ENCODE data around the gene CLRN2. TPM values are rescaled to one million over a fixed set of nuclear protein-coding genes. Genes with fewer than 3 reads are reported as not detected.

CLRN2 gene
- total RNA-seq, 2 experiments from 2014 or later, result not detected

GRCh38 chr4:17491196-17491595 lies 23.8 kb upstream of the CLRN2 start:
- Mint-ChIP-seq H3K9me3 (no peaks in the 10 kb centered on the region), H3K27me3 (no peaks in the 10 kb centered on the region), H3K27ac (no peak overlapping the region), H3K4me1 (peaks cover 5% of the 10 kb centered on the region), H3K36me3 (ENCODE audit: low read depth) (peaks cover 33% of the 10 kb centered on the region), H3K4me3 (no peak overlapping the region)
- ChIA-PET CTCF (interaction anchor here (0.8 to 1.8 kb wide), 2 partner anchors 19 to 318 kb away, joined by 3 to 5 read pairs; no protein-coding TSS in a partner anchor), POLR2A (no interaction called here)
- no peak for DNase-seq

- H3K9me3 Mint-ChIP-seq, result no peaks in the 10 kb centered on the region
- POLR2A ChIA-PET, result no interaction called here
- H3K4me3 Mint-ChIP-seq, result no peak overlapping the region
- H3K36me3 Mint-ChIP-seq (ENCODE audit: low read depth), result peaks cover 28% of the 10 kb centered on the region
- DNase-seq, result no peak
- peaks cover 5% of the 10 kb centered on the region for H3K4me1 Mint-ChIP-seq
- no peak overlapping the region for H3K27ac Mint-ChIP-seq
- no peaks in the 10 kb centered on the region for H3K27me3 Mint-ChIP-seq
- CTCF ChIA-PET, result no interaction called here
Observed at GRCh38 chr4:17492058-17492741, 22.8 kb upstream of the CLRN2 start.

DNA sequence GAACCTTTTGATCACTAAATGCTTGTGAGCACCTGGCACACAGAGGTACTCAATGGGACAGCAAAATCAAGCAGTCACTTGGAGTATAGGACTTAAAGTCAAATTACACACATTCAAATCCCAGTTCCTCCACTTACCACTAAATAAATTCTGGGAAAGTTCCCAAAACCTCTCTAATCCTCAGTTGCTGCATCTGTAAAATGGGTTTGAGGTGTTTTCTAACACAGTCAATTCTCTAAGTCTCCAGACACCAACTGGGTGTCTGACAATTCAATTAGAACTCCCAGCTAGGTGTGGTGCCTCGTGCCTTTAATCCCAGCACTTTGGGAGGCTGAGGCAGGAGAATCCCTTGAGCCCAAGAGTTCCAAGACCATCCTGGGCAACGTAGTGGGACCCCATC lies 22.1 kb upstream of the CLRN2 start:
- H3K4me3 Mint-ChIP-seq, result no peak overlapping the region
- peaks cover 5% of the 10 kb centered on the region for H3K4me1 Mint-ChIP-seq
- no peaks in the 10 kb centered on the region for H3K27me3 Mint-ChIP-seq
- no peaks in the 10 kb centered on the region for H3K9me3 Mint-ChIP-seq
- POLR2A ChIA-PET, result no interaction called here
- H3K27ac Mint-ChIP-seq, result no peak overlapping the region
- H3K36me3 Mint-ChIP-seq (ENCODE audit: low read depth), result peaks cover 28% of the 10 kb centered on the region
- DNase-seq, result no peak
- CTCF ChIA-PET, result interaction anchor here (0.7 kb wide), 1 partner anchor 21 kb away, joined by 3 read pairs; no protein-coding TSS in a partner anchor

GRCh38 chr4:17493619-17494018 lies 21.3 kb upstream of the CLRN2 start:
- Mint-ChIP-seq H3K9me3 (no peaks in the 10 kb centered on the region), H3K27me3 (no peaks in the 10 kb centered on the region), H3K4me1 (peaks cover 5% of the 10 kb centered on the region), H3K4me3 (no peak overlapping the region), H3K27ac (no peak overlapping the region), H3K36me3 (ENCODE audit: low read depth) (peaks cover 31% of the 10 kb centered on the region)
- ChIA-PET CTCF (interaction anchor here (0.7 to 0.9 kb wide), 2 partner anchors 21 to 25 kb away, joined by 3 to 4 read pairs; no protein-coding TSS in a partner anchor), POLR2A (no interaction called here)
- DNase-seq, result no peak

DNA sequence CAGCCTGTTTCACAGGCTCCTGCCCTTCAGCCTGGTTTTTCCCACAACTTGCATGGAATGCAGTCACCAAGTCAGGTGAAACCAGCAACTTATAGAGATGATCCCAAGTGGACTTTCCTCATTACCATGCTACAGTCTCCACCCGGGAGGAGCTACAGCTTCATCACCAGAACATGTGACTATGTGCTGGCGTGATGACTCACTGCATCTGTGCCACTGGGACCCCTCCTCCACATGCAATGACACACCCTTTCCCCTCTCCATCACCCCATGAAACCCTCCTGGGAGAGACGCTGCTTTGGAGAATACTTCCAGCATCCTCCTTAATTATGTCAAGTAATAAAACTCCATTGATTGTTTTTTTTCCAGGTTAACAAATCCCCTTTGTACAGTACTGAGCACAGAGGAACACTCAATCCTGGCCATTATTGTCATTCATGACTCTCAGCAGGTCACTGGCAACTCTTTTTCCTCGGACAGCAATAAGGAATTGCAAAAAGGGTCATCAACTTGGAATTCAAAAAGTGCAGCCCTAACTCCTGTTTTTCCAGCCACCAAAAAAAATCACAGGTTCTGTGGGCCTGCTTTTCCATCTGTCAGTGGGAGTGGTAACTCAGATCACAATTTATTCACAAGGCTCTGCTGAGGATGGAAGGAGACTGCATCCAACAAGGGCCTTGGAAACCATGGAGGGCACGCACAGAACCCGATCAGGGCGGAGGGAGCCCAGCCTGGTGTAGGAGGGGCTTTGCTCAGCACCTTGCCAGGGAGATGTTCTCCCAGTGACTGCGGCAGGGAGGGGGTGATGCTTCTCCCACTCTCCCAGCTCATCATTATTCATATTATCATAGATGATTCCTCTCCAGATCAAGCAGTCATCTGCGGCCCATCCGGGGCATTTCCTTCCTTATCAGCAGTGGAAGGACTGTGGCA lies 20.4 kb upstream of the CLRN2 start:
- no peak overlapping the region for H3K4me3 Mint-ChIP-seq
- no peaks in the 10 kb centered on the region for H3K9me3 Mint-ChIP-seq
- H3K27me3 Mint-ChIP-seq, result no peaks in the 10 kb centered on the region
- peaks cover 30% of the 10 kb centered on the region for H3K36me3 Mint-ChIP-seq (ENCODE audit: low read depth)
- CTCF ChIA-PET, result interaction anchor here (0.9 kb wide), 1 partner anchor 26 kb away, joined by 4 read pairs; no protein-coding TSS in a partner anchor
- H3K4me1 Mint-ChIP-seq, result peaks cover 5% of the 10 kb centered on the region
- H3K27ac Mint-ChIP-seq, result no peak overlapping the region
- no peak for DNase-seq
- POLR2A ChIA-PET, result no interaction called here

DNA sequence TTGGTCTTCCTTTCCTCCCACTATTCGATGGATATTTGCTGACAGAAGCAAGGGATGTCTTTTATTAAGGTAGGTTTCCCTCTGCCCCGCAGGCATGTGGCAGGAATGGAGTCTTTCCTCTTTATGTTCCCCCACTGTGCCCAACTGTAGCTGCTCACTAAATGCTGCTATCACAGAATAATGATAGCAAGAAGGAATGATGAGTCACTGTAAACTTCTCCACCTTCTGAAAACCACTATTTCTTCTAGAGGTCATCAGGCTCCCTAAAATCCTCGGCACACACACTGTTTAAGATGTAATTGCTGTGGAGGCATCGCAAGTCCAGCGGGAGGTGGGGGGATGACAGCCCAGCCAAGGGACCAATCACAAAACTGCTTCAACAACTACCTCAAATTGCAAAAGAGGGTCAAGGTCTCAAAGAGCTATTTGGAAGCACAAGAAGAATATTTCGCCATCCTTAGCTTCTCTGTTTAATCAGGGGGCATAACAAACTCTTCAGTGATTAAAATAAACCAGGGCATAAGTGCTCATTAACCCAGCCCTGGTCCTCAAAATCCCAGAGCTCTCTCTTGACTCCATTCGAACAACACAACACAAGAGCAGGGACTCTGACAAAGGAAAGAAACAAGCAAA lies 17.0 kb upstream of the CLRN2 start:
- peaks cover 37% of the 10 kb centered on the region for H3K36me3 Mint-ChIP-seq (ENCODE audit: low read depth)
- ChIA-PET CTCF (interaction anchor here (1.0 to 1.1 kb wide), 2 partner anchors 12 to 15 kb away, joined by 3 read pairs; no protein-coding TSS in a partner anchor), POLR2A (no interaction called here)
- H3K27me3 Mint-ChIP-seq, result no peaks in the 10 kb centered on the region
- H3K27ac Mint-ChIP-seq, result no peak overlapping the region
- no peak for DNase-seq
- no peaks in the 10 kb centered on the region for H3K9me3 Mint-ChIP-seq
- no peak overlapping the region for H3K4me3 Mint-ChIP-seq
- H3K4me1 Mint-ChIP-seq, result peaks cover 18% of the 10 kb centered on the region

- POLR2A ChIA-PET, result no interaction called here
- CTCF ChIA-PET, result interaction anchor here (1.4 kb wide), 1 partner anchor 136 kb away, joined by 3 read pairs; no protein-coding TSS in a partner anchor
- Mint-ChIP-seq H3K36me3 (ENCODE audit: low read depth) (peaks cover 51% of the 10 kb centered on the region), H3K4me1 (peaks cover 21% of the 10 kb centered on the region), H3K27ac (no peak overlapping the region), H3K9me3 (no peaks in the 10 kb centered on the region), H3K27me3 (no peaks in the 10 kb centered on the region), H3K4me3 (no peak overlapping the region)
- DNase-seq, result no peak
Observed at GRCh38 chr4:17500574-17500973, 14.4 kb upstream of the CLRN2 start.

GRCh38 chr4:17502756-17503155 lies 12.2 kb upstream of the CLRN2 start:
- no peak for DNase-seq
- Mint-ChIP-seq H3K9me3 (no peaks in the 10 kb centered on the region), H3K36me3 (ENCODE audit: low read depth) (peaks cover 60% of the 10 kb centered on the region), H3K4me1 (peaks cover 23% of the 10 kb centered on the region), H3K27me3 (no peaks in the 10 kb centered on the region), H3K27ac (no peak overlapping the region), H3K4me3 (no peak overlapping the region)
- ChIA-PET CTCF (interaction anchor here (2.4 kb wide), 1 partner anchor 9 kb away, joined by 7 read pairs; the partner anchor contains the start of gene QDPR), POLR2A (interaction anchor here (1.2 kb wide), 1 partner anchor 8 kb away, joined by 3 read pairs; no protein-coding TSS in a partner anchor)

DNA sequence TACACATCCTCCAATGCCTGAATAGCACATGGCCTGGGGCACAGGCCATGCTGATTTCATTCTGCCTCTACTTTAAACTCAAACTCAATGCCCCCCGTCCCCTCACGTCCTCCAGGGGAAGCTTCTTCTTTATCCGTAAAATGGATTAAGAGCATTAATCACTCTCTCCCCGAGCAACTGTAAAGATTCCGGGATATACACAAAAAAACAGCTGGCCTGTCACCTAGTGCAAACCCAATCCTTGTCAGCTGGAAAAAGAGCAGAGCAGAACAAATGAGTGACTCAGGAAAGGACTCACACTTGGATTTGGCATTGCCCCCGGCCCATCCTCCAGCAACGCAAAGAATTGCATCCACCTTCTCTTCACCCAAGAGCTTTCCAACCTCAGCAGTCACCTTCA lies 10.9 kb upstream of the CLRN2 start:
- Mint-ChIP-seq H3K27me3 (no peaks in the 10 kb centered on the region), H3K9me3 (no peaks in the 10 kb centered on the region), H3K4me3 (no peak overlapping the region), H3K36me3 (ENCODE audit: low read depth) (peaks cover 56% of the 10 kb centered on the region), H3K4me1 (peaks cover 25% of the 10 kb centered on the region), H3K27ac (no peak overlapping the region)
- no peak for DNase-seq
- POLR2A ChIA-PET, result no interaction called here
- CTCF ChIA-PET, result no interaction called here

DNA sequence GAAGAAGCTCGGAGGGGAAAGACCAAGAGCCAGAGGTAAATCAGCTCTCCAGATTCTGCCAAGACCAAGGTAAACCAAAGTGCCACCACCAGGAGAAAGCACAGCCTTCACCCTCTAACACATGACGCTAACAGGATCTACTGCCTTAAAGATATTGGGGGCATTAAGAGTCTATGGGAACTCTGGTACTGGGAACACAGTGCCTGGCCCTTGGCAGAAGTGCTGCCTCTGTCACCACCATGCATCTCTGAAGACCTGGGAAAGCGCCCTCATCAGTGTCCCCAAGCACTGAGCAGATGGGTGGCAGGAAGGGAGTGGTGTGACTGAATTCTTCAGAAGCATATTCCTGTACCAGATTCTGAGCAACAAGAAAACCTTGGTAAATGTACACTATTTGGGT lies 4.4 kb upstream of the CLRN2 start:
- H3K9me3 Mint-ChIP-seq, result no peaks in the 10 kb centered on the region
- POLR2A ChIA-PET, result interaction anchor here (0.9 to 1.2 kb wide), 3 partner anchors 9 to 68 kb away, joined by 3 read pairs; partner anchors contain the start of gene LAP3
- no peak overlapping the region for H3K27ac Mint-ChIP-seq
- H3K4me3 Mint-ChIP-seq, result peak overlapping the region; percentile 45
- H3K4me1 Mint-ChIP-seq, result peaks cover 31% of the 10 kb centered on the region
- CTCF ChIA-PET, result interaction anchor here (0.8 to 2.9 kb wide), 4 partner anchors 10 to 39 kb away, joined by 3 to 14 read pairs (median 4); no protein-coding TSS in a partner anchor
- peaks cover 17% of the 10 kb centered on the region for H3K36me3 Mint-ChIP-seq (ENCODE audit: low read depth)
- DNase-seq, result no peak
- peaks cover 3% of the 10 kb centered on the region for H3K27me3 Mint-ChIP-seq

DNA sequence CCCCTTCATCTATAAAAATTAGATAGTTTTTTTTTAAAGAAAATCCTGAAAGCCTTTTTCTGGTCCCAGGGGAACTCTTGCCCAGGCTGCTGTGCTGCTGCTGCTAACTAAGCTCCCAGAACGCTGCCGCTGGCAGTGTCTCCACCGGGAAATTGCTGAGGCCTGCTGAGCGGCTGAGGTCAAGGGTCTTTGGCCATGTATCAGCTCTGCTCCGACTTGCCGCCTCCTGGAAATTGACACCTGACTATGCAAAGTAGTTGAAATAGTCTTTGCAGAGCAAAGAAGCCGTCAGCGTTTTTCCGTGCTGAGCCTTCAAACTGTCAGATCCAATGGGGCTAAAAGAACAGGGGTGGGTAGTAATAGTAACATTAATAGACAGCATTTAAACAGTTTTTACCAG lies 3.9 kb upstream of the CLRN2 start:
- Mint-ChIP-seq H3K36me3 (ENCODE audit: low read depth) (peaks cover 13% of the 10 kb centered on the region), H3K4me3 (peak overlapping the region; percentile 97), H3K27ac (peak overlapping the region; percentile 79), H3K27me3 (peaks cover 6% of the 10 kb centered on the region), H3K9me3 (no peaks in the 10 kb centered on the region), H3K4me1 (peaks cover 31% of the 10 kb centered on the region)
- ChIA-PET CTCF (interaction anchor here (1.0 to 2.4 kb wide), 3 partner anchors 9 to 39 kb away, joined by 4 to 7 read pairs (median 5); no protein-coding TSS in a partner anchor), POLR2A (interaction anchor here (1.2 kb wide), 1 partner anchor 9 kb away, joined by 3 read pairs; no protein-coding TSS in a partner anchor)
- DNase-seq, result no peak

- POLR2A ChIA-PET, result interaction anchor here (1.0 to 1.3 kb wide), 3 partner anchors 37 to 299 kb away, joined by 3 to 5 read pairs (median 4); partner anchors contain the start of genes DCAF16, LAP3 and NCAPG
- peak overlapping the region; percentile 97 for H3K4me3 Mint-ChIP-seq
- H3K27me3 Mint-ChIP-seq, result peaks cover 7% of the 10 kb centered on the region
- peaks cover 12% of the 10 kb centered on the region for H3K36me3 Mint-ChIP-seq (ENCODE audit: low read depth)
- H3K9me3 Mint-ChIP-seq, result no peaks in the 10 kb centered on the region
- peak; percentile 64 for DNase-seq
- H3K4me1 Mint-ChIP-seq, result peaks cover 31% of the 10 kb centered on the region
- CTCF ChIA-PET, result interaction anchor here (0.6 to 2.4 kb wide), 5 partner anchors 9 to 357 kb away, joined by 3 to 7 read pairs (median 4); no protein-coding TSS in a partner anchor
- H3K27ac Mint-ChIP-seq, result peak overlapping the region; percentile 79
Observed at GRCh38 chr4:17511509-17511949, 3.4 kb upstream of the CLRN2 start.

Measured in activated CD4-positive, alpha-beta memory T cell treated with anti-CD3 and anti-CD28 coated beads, Interleukin-2, amount 10 ng/mL, durations not matched to agents 7 days and 5 days (primary cell).